ENCODE measurements around the gene KLHDC7B.

GRCh38 chr22:50500452-50500851, 45.2 kb upstream of the KLHDC7B start:
- TF ChIP-seq CTCF (conservative IDR thresholded peaks at IDR 0.05; ENCODE audit: low read depth, low read length) (no peak), EZH2 (IDR thresholded peaks at IDR 0.05; ENCODE audit: low read length, unreplicated experiment) (no peak)
